HG02938 (cell line): ENCODE measurements around the gene ARHGEF16.

Source experiments
- ATAC-seq: cut with Tn5 transposase; IDR thresholded peaks from one replicate; pipeline ENCODE4 v1.9.1; 2021; ENCODE audit warnings: mild to moderate bottlenecking, moderate library complexity; ENCODE audit not compliant: unreplicated experiment

Gene ARHGEF16

DNA sequence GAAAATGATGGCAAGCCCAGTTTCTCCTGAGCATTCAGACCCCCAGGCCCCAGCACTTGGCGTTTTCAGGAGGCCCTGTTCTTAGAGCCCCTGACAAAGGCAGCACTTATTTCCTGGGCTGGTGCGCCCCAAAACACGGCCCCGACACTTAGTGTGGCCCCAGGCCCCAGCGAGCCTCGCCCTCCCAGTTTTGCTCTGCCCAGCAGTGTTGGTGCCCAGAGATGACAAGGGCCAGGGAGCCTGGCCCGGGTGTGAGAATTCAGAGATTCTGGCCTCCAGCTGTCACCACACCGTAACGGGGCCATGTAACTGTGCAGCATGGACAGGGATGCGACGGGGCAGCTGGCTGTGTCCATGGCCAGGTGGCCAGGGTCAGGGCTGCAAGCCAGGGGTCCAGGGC lies 18.0 kb upstream of the ARHGEF16 start:
- ATAC-seq: no peak

DNA sequence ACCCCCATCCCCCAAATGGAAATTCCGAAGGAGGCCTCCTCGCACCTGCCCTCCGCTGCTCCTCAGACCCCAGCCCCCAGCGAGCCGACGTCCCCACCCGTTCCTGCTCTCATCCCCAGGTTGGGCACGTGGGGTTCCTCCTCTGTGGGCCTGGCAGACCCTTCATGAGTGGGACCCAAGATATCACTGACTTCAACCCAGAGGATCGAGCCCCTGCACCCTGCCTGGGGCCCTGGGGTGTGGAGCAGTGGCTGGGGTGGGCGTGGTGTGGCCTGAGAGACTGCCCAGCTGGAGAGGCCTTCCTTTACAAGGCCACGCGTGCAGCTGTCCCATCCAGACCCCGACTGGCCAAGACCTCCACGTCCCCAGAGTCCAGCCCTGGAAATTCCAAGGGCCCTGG lies 17.6 kb upstream of the ARHGEF16 start:
- ATAC-seq: no peak

DNA sequence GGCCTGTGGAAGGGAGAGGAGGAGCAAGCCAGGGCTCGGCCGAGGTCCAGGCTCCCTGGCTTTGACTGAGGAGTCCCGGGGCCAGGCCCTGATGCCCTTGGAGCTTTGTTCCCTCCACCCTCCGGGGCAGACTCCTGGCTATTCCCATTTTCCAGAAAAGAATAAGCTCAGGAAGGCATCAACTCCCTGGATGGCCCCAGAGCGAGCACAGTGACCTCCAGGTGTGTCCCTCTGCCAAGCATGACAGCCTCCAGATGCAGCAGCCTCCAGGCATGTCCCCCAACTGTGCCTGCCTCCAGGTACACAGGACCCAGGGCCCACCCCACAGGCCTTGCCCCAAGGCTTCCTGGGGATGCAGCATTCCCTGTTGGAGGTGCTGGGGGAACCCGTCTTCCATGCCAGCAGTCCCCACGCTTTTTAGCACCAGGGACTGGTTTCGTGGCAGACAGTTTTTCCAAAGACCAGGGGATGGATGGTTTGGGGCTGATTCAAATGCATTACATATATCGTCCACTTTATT lies 15.7 kb upstream of the ARHGEF16 start:
- ATAC-seq: no peak

DNA sequence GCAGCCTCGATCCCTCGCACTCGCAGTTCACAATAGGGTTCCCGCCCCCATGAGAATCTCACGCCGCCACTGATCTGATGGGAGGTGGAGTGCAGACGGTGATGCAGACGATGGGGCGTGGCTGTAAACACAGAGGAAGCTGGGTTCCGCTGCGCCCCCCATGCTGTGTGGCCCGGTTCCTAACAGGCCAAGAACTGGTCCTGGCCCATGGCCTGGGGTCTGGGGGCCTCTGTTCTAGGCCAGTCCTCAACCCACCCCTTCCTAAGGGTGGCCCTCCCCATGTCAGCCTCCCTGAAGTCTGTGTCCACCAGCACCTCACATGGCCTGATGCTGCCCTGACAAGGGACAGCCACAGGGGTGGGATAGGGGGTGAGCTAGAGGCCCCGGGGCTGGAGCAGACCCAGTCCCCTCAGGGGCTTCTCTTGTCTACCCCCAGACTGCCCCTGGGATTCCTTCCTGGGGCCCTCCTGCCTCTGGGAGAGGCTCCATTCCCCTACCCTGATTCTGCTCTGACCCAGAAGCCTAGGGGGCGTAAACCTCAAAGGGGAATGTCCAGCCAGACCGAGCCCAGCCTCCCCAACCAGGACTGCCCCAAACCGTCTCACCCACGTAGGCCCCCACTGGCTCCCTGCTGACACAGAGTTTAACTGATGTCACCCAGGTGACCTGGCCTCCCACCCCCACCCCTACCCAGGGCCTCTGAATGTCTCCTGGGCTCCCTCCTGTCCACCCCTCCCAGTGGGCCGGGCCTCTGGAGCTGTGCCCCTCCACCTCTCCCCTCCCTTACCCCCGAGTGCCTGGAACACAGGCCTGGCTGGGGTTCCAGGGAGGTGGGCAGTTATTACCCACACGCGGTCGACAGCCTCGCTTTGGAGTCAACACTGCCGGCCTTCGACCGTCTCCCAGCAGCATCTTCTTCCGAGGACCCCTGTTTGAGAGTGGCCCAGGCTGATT lies 14.8 kb upstream of the ARHGEF16 start:
- ATAC-seq: no peak

DNA sequence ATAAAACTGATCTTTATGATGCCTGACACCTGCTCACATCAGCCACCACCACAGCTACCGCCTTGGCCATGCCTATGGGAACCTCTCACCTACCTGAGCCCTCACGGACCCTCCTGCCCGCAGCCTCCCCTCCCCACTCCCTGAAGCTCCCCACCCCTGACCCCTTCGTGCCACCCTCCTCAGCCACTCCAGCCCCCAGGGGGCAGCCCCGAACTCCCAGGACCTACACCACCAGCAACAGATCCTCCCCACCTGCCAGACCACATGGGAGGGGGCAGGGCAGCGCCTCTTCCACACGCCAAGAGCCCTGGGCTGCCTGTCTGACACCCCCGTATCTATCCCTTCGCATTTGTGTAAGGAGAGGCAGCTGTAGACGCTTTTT lies 14.2 kb upstream of the ARHGEF16 start:
- no peak for ATAC-seq

DNA sequence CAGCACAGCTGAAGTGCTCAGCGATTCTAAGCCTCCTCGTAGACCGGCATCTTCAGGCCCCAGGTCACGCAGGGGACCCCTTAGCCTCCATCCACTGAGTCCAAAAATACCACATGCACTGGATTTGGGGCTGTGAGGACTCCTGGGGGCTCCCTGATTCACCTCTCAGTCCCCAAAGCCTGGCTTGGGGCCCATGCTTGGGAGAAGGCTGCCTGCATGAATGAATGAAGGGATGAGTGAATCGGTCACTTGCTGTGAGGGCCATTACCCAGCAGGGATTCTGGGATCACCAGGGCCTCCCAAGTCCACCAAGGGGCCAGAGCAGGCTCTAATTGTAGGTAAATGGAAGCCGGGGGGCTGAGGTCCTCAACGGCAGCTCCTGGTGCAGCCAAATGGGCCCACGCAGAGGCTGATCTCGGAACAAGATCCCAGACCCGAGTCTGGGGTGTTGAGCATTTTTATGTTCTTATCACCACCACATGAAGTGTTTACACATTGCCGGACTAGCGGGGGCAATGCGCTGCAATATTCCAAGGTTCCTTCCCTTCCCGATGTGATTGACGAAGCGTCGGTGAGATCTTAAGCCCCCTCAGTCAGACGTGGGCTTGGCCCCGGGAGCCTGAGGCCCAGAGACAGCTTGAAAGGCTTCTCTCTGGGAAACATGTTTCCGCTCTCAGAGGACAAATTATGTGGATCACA lies 13.6 kb upstream of the ARHGEF16 start:
- ATAC-seq: no peak

DNA sequence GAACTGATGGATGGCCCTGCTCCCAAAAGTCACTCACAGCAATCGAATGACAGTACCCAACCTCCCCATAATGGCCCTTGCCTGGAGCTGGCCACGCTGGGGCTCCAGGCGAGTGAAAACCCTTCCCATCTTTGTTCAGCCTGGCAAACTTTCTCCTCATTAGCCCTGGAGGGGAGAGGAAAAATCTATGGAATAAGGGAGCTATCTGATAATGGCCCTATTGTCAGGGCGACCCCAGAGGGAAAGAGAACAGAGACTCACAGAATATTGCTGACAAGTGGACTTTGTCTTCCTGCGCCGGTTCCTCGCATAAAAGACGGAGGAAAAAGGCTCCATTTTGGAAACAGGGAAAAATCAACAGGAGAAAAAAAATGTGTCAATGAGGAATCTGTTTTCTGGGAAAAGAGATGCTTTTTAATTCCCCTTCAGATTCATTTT lies 13.0 kb upstream of the ARHGEF16 start:
- ATAC-seq: no peak

DNA sequence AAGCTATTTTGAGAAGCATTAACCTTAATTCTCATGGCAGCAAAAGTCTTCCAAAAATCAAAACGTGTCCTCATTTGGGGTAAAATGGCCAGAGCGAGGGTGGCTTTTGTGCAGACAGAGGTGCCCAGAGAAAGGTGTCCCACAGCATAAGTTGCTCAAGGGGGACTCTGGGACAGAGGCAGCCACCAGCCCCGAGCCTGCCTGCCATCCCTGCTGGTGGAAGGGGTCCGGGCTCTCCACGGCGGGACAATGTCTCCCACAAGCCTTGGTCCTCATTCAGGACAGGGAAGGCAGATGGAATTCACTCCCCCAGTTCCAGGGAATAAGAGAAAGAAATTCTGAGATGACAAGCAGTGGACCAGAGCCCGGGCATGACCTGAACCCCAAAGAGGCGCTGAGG lies 12.6 kb upstream of the ARHGEF16 start:
- ATAC-seq: no peak

DNA sequence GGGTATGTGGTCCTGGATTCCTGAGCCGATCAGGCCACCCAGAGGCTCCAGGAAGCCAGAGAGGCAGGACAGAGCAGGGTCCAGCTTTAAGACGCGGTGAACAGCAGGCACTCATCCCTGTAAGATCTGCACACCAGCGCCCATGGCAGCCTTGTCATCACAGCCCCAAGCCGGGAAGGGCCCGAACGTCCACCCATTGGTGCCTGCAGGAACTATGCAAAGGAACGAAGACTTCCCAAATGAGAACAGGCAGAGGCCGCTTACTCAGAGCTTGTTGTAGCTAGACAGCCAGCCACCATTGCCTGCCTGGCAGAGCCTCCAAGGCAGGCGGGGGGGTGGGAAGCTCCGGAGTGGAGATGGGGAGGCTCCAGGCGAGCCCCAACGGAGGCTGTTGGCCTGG lies 12.1 kb upstream of the ARHGEF16 start:
- no peak for ATAC-seq

DNA sequence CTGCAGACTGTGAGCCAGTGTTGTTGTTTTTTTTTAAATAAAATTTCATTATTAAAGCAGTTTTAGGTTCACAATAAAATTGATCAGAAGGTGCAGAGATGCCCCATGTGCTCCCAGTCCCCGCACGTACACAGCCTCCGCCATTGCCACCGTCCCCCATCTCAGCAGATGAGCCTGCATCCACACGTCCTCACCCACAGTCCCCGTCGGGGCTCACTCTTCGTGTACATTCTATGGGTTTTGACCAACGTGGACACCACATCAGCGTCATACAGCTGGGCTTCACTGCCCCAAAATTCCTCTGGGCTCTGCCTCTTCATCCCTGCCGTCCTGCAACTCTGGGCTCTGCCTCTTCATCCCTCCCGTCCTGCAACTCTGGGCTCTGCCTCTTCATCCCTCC lies 11.6 kb upstream of the ARHGEF16 start:
- ATAC-seq: no peak

DNA sequence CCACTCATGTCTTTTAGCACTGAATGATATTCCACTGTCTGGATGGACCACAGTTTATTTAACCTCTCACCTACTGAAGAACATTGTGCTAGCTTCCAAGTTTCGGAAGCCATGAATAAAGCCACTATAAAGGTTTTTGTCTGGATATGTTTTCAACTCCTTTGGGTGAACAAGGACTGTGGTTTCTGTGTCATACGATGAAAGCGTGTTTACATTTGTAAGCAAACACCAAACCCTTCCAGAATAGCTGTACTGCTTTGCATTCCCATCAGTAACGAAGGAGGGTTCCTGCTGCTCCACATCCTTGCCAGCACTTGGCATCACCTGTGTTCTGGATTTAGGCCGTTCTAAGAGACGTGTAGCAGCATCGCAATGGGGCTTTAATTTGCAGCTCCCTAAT lies 10.7 kb upstream of the ARHGEF16 start:
- no peak for ATAC-seq

DNA sequence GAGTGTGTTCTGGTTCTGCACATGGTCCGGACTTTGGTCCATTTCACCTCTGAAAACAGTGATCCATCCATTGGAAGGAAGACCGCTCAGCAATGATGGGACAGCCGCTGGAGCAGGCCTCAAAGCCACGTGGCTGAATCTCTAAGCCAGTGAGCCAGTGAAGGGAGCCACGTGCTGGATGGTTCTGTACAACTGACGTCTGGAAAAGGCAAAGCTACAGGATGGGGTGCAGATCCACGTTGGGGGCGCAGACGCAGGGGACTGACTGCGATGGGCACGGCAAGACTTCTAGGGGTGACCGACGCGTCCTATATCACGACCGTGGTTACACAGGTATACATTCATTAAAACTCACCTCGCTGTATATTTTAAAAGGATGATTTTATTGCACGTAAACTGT lies 10.2 kb upstream of the ARHGEF16 start:
- no peak for ATAC-seq

DNA sequence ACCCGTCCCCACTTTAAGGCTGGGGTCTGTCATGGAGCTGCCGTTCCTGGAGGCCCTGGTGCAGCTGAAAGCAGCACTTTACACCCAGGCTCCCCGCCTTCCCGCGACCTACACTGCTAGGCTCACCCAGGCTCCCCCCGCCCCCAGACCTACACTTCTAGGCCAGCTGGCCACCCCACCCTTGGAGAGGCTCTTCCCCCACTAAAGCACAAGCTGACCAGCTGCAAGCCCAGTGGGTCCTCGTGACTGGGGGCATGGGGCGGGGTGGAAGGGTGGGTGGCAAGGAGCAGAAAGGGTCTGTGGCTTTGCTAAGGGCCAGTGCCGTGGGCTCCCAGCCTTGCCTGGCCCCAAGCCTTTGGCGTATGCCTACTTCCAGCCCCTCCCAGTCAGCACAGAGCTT lies 9.7 kb upstream of the ARHGEF16 start:
- ATAC-seq: no peak

DNA sequence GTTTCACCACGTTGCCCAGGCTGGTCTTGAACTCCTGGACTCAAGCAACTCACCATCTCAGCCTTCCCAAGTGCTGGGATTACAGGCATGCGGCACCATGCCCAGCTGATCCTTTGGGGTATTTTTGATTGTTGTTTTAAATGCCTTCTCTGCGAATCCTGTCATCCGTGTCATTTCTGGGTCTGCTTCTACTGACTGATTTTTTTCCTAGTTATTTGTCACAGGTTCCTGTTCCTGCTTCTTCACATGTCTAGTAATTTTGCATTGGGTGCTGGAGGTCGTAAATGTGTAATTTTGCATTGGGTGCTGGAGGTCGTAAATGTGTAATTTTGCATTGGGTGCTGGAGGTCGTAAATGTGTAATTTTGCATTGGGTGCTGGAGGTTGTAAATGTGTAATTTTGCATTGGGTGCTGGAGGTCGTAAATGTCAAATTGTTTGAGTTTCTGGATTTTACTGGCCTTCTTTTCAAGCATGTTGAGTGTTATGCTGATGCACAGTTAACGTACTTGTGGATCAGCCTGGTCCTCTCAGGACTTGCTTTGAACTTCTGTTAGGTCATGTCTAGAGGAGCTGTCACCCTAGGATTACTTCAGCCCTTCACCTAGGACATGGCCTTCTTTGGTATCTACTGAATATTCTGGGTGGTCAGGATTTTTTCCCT lies 4.1 kb upstream of the ARHGEF16 start:
- ATAC-seq: no peak

DNA sequence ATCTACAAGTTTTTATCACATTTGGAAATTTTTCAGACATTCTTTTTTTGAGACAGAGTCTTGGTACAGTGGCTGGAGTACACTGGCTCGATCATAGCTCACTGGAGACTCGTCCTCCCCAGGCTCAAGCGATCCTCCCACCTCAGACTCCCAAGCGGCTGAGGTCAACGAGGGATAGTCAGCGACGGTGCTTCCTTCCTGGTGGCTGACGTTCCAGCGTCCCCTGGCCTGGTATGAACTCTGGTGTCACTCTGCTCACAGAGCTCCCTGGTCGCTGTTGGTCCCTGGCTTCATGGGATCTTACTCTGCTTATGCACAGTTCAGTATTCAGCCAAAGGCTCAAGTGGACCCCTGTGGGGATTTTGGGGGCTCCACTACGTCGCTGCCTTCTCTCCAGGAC lies 3.5 kb upstream of the ARHGEF16 start:
- ATAC-seq: no peak

DNA sequence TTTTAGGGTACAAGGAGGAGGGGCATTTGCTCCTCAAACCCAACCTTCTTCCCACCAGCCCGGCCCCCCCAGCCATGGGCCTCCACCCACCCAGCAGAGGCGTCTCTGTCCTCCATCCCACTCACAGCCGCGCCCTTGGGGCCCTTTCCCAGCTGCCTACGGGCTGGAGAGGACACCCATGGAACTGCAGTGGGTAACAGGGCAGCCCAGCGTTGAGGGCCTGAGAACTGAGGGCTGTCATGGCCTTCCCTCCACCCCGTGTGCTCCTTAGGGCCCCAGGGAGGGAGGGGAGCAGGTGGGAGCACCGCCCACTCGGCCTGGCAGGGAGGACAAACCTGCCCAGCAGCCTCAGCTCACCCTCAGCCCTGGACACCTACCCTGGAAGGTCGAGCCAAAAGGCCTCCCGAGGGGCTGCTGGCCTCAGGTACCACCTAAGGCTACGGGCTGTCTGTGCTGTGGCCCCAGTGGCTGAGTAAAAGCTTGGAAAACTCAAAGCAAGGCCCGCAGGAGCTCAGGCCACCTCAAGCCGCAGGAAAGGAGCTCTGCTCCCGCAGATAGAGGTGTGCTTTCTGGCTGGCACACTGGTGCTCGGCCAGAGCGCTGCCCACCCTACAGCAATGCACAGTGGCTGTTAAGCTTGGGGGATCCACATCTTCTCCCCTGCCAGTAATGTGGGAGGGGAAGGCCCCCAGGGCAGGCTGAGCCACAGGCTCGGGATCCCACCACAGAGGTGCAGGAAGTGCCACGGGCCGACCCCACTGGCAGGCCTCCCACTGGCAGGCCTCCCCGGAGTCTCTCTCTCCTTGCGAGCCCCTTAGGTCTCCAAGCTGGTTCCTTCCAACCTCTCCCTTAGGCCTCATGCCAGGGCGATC lies 2.2 kb upstream of the ARHGEF16 start:
- ATAC-seq: no peak

DNA sequence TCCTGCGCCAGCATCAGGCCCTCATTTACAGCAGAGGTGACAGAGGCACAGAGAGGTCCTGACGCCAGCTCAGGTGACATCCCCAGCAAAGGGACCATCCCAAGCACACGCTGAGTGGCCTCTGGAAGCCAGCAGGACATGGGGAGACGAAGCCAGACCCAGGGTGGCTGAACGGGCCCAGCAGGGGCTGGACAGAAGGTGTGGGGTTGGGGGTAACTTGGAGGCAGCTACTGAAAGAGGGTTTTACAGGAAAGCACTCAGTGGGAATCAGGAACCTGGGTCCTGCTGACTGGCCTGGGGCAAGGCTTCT lies 1.6 kb upstream of the ARHGEF16 start:
- ATAC-seq: no peak

DNA sequence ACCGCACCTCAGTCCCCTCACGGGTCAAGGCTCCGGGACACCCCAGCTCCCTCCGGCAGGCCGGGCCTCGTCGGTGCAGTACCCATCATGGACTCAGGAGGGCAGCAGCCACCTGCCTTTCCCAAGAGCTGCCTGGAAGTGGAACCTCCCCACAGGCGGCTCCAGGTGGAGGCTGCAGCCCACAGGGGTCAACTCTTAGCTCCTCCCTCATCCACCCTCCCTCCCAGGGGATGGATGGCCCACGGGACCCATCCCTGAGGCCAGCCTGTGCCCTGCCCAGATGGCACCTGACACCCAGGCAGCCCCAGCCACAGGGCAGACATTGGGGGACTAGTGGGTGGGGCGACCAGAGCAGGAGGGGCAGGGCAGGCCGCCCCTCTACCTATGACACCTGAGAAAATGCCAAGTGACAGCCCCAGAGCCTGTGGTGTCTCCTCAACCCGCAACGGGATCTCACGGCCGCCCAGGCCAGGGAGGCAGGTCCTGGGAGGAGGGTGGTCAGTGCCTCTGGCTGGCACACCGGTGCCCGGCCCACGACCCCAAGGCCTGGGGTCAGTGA lies 1.2 kb upstream of the ARHGEF16 start:
- no peak for ATAC-seq

DNA sequence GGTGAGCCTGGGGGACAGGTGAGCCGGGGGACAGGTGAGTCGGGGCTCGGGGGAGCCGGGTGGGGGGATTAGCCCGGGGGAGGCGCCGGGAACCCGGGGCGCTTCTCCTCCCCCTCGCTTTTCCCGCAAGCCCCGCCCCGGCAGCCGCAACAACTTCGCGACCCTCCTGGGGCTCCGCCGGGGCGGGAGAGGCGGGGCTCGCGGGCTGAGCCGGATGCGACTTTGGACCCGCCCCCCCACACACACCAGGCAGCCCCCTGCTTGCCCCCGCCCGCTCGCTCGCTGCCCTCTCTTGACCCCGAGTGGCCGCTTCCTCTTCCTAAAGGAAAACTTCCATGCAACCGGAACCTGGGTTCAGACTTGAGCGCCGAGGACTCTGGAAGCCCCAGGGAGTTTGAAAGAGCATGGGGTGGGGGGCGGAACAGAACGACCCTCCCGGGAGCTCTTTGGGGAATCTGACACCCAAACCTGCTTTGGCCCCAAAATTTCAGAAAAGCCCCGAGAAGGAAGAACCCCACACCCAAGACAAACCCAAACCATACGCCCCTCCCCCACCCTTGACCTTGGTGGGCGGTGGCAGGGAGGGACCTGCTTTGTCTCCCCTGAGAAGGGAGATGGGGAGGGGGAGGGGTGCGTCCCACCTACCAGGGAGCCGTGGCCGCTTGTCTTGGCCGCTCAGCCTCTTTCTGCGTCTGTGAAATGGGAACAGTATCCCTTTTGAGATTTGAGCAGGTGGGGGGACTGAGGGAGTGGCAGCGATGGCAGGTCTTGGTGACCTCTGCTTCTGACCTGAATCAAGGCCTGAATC lies 550 bp downstream of the ARHGEF16 start:
- no peak for ATAC-seq
